Urinary bladder (tissue), 4 donors: Measurements from ENCODE around the gene TBCD. TPM values are rescaled to one million over a fixed set of nuclear protein-coding genes. Genes with fewer than 3 reads are reported as not detected.
"Not testable (repeated sequence)": the region's sequence is repeated elsewhere in the genome, so short reads cannot be mapped to it uniquely, and the experiment has no call there.

ENCODE experiments used
- DNase-seq: peaks from one replicate; pipeline ENCODE4 v3.0.0-alpha.2; 2015; ENCODE audit errors: extremely low spot score
- H3K27ac ChIP-seq: one replicate; pipeline ENCODE4 v1.5.1; 2013; ENCODE audit warnings: low read depth, mild to moderate bottlenecking, moderate library complexity
- H3K36me3 ChIP-seq: one replicate; pipeline ENCODE4 v1.6.1; 2013; ENCODE audit warnings: mild to moderate bottlenecking, moderate library complexity; ENCODE audit not compliant: insufficient read depth
- H3K4me1 ChIP-seq: one replicate; pipeline ENCODE4 v1.6.1; 2013; ENCODE audit warnings: mild to moderate bottlenecking, moderate library complexity; ENCODE audit not compliant: insufficient read depth
- H3K4me3 ChIP-seq: one replicate; pipeline ENCODE4 v1.5.1; 2013; ENCODE audit warnings: low read depth, low read length
- WGBS: extraction: QIAGEN DNeasy Blood & Tissue Kit; methylation state at CpG from one replicate; pipeline ENCODE4 v1.1.7; 2013; 5-methylcytosine and 5-hydroxymethylcytosine counted together
- polyA plus RNA-seq: library from polyadenylated mRNA; stranded (reverse); fragments of 200-250 nt; gene quantifications from one replicate; pipeline ENCODE4 v1.2.3, GENCODE V29; 2013
- total RNA-seq: library from RNA; depleted of rRNA; stranded (reverse); fragments of >200 nt; gene quantifications from one replicate; pipeline ENCODE4 v1.2.3, GENCODE V29; 2014
- donor health status: healthy with polysubstance abuse.
- donor health status: healthy.

The TBCD gene
- total and polyA plus RNA-seq, 2 donors: 57.9 to 77.6 TPM

DNA sequence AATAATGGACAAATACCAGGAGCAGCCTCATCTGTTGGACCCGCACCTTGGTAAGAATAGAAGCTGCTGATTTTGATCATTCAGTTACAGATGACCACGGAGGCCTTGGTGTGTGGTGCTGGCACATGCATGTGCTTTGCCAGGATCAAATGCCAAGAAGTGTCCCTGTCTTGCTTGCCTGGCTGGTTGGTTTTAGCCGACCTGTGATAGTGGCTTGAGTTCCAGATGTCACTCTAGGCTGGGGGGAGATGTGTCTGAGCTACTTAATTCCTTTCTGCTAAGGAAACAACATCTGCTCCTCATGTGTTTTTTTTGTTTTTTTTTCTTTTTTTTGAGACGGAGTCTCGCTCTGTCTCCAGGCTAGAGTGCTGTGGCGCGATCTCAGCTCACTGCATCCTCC lies 4.3 kb downstream of the TBCD start:
- no peak for DNase-seq
- Histone ChIP-seq H3K4me3 (no peak overlapping the region), H3K27ac (no peak overlapping the region), H3K36me3 (no peaks in the 10 kb centered on the region), H3K4me1 (no peaks in the 10 kb centered on the region)
- WGBS: 93% methylated on average over 7 of the region's 7 CpGs

- no peak for DNase-seq
- Histone ChIP-seq H3K36me3 (no peaks in the 10 kb centered on the region), H3K27ac (no peak overlapping the region), H3K4me3 (no peak overlapping the region), H3K4me1 (no peaks in the 10 kb centered on the region)
- WGBS: 79% methylated on average over 13 of the region's 13 CpGs
These were observed 13.5 kb downstream of the TBCD start for GRCh38 chr17:82765371-82765770.

DNA sequence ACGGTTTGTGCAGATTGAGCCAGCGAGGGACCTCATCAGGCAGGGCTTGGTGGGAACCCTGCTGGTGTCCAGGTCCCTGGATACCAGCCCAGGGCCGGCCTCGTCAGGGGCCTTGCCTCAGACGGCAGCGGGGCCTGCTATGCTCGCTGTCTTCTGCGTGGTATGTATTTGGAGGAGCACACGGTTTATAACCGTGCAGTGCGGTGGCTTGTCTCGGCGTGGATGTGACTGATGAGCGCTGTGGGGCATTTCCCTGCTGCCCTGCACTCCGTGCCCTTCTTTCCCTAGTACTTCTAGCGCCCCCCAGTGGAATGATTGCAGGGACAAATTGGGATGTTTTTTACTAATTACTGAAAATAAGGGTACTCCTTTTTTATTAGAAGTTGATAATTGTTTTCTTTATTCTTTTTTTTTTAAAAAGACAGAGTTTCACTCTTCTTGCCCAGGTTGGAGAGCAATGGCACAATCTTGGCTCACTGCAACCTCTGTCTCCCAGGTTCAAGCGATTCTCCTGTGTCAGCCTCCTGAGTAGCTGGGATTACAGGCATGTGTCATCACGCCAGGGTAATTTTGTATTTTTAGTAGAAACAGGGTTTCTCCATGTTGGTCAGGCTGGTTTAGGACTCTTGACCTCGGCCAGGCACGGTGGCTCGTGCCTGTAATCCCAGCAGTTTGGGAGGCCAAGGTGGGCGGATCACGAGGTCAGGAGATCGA lies 15.3 kb downstream of the TBCD start:
- no peaks in the 10 kb centered on the region for H3K36me3 ChIP-seq
- H3K4me1 ChIP-seq: no peaks in the 10 kb centered on the region
- no peak overlapping the region for H3K4me3 ChIP-seq
- H3K27ac ChIP-seq: no peak overlapping the region
- 78% methylated on average over 24 of the region's 24 CpGs for WGBS
- no peak for DNase-seq

DNA sequence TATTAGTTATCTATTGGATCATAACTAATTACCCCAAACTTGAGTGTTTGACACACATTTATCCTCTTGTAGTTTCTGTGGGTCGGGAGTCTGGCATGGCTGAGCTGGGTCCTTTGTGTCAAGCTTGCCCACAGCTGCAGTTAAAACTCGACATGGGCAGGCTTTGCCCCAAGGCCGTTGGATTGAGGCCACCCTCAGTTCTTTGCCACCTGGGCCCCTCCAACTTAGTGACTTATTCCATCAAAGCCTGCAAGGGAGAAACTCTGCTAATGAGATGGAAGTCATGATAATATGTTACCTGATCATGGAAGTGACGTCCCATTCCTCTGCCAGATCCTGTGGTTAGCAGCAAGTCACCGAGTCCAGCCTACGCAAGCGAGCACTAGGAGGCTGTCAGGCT lies 17.2 kb downstream of the TBCD start:
- Histone ChIP-seq H3K27ac (no peak overlapping the region), H3K36me3 (no peaks in the 10 kb centered on the region), H3K4me3 (no peak overlapping the region), H3K4me1 (no peaks in the 10 kb centered on the region)
- DNase-seq: no peak
- 96% methylated on average over 7 of the region's 7 CpGs for WGBS

GRCh38 chr17:82772026-82772425 lies 20.2 kb downstream of the TBCD start:
- H3K4me3 ChIP-seq: no peak overlapping the region
- H3K36me3 ChIP-seq: no peaks in the 10 kb centered on the region
- no peak for DNase-seq
- H3K4me1 ChIP-seq: no peaks in the 10 kb centered on the region
- no peak overlapping the region for H3K27ac ChIP-seq
- WGBS: 83% methylated on average over 3 of the region's 3 CpGs

GRCh38 chr17:82774456-82774855 lies 22.6 kb downstream of the TBCD start:
- not testable (repeated sequence) for DNase-seq, H3K36me3 ChIP-seq, H3K27ac ChIP-seq, H3K4me3 ChIP-seq, H3K4me1 ChIP-seq
- WGBS: 86% methylated on average over 19 of the region's 19 CpGs

- no peak overlapping the region for H3K27ac ChIP-seq
- no peak for DNase-seq
- H3K36me3 ChIP-seq: no peaks in the 10 kb centered on the region
- WGBS: 39% methylated on average over 33 of the region's 34 CpGs
- H3K4me1 ChIP-seq: no peaks in the 10 kb centered on the region
- no peak overlapping the region for H3K4me3 ChIP-seq
These were observed 23.3 kb downstream of the TBCD start for GRCh38 chr17:82775001-82775823.

GRCh38 chr17:82776454-82776853 lies 24.6 kb downstream of the TBCD start:
- DNase-seq: no peak
- Histone ChIP-seq H3K4me1 (no peaks in the 10 kb centered on the region), H3K36me3 (no peaks in the 10 kb centered on the region), H3K27ac (no peak overlapping the region), H3K4me3 (no peak overlapping the region)
- WGBS: 92% methylated on average over 13 of the region's 13 CpGs

- not testable (repeated sequence) for H3K4me1 ChIP-seq, H3K4me3 ChIP-seq, H3K36me3 ChIP-seq, DNase-seq, H3K27ac ChIP-seq
- WGBS: 72% methylated on average over 21 of the region's 21 CpGs
These were observed 26.0 kb downstream of the TBCD start for GRCh38 chr17:82777778-82778375.

GRCh38 chr17:82779541-82779940 lies 27.7 kb downstream of the TBCD start:
- no peak for DNase-seq
- Histone ChIP-seq H3K27ac (no peak overlapping the region), H3K36me3 (no peaks in the 10 kb centered on the region), H3K4me1 (no peaks in the 10 kb centered on the region), H3K4me3 (no peak overlapping the region)
- 93% methylated on average over 23 of the region's 23 CpGs for WGBS

GRCh38 chr17:82780195-82780594 lies 28.3 kb downstream of the TBCD start:
- WGBS: 72% methylated on average over 12 of the region's 12 CpGs

GRCh38 chr17:82780971-82781893 lies 29.4 kb downstream of the TBCD start:
- Histone ChIP-seq H3K4me1 (no peaks in the 10 kb centered on the region), H3K27ac (no peak overlapping the region), H3K36me3 (no peaks in the 10 kb centered on the region), H3K4me3 (no peak overlapping the region)
- 81% methylated on average over 27 of the region's 27 CpGs for WGBS
- no peak for DNase-seq

More at GRCh38 chr17:82780195-82780594, 28.3 kb downstream of the TBCD start:
- H3K4me1 ChIP-seq: no peaks in the 10 kb centered on the region
- H3K27ac ChIP-seq: no peak overlapping the region
- no peaks in the 10 kb centered on the region for H3K36me3 ChIP-seq
- no peak for DNase-seq
- no peak overlapping the region for H3K4me3 ChIP-seq

GRCh38 chr17:82781894-82782274 lies 30.0 kb downstream of the TBCD start:
- 26% methylated on average over 8 of the region's 8 CpGs for WGBS
- H3K4me1 ChIP-seq: no peaks in the 10 kb centered on the region
- peak; percentile 52 for DNase-seq
- no peak overlapping the region for H3K27ac ChIP-seq
- H3K36me3 ChIP-seq: no peaks in the 10 kb centered on the region
- no peak overlapping the region for H3K4me3 ChIP-seq
